Hypothalamus (tissue), 51 donors: Measurements from ENCODE around the gene IFT74.
A peak's percentile ranks its signal among the peaks of the same experiment; 100 is the strongest.

Experiments
- DNase-seq, 51 donors: peaks; one replicate each; lab custom pipeline; 2025; lab: John Stamatoyannopoulos, UW

IFT74 gene

GRCh38 chr9:26973989-26974388, 17.8 kb downstream of the IFT74 start:
- no peak for DNase-seq

- DNase-seq, result no peak
Observed at GRCh38 chr9:26974927-26975326, 18.7 kb downstream of the IFT74 start.

GRCh38 chr9:26975728-26976707, 19.8 kb downstream of the IFT74 start:
- peak in 2 of 51 donors; percentile 0 to 1 for DNase-seq

- no peak for DNase-seq
Observed at GRCh38 chr9:26983340-26983739, 27.1 kb downstream of the IFT74 start.

- DNase-seq, result no peak
Observed at GRCh38 chr9:26995810-26996209, 39.6 kb downstream of the IFT74 start.

GRCh38 chr9:27003426-27004077, 47.3 kb downstream of the IFT74 start:
- no peak for DNase-seq

- no peak for DNase-seq
Observed at GRCh38 chr9:27005491-27005890, 49.3 kb downstream of the IFT74 start, which contains the start of gene LRRC19. TSS of gene LRRC19 (minus strand) at chr9:27005672. CDS start at chr9:26999694, 5,978 bp downstream.

GRCh38 chr9:27019589-27019988, 63.4 kb downstream of the IFT74 start:
- no peak for DNase-seq

- DNase-seq, result no peak
Observed at GRCh38 chr9:27022920-27023319, 66.7 kb downstream of the IFT74 start.

GRCh38 chr9:27029186-27029585, 73.0 kb downstream of the IFT74 start:
- no peak for DNase-seq

- peak in 30 of 51 donors; percentile 0 to 58 (median 6) for DNase-seq
Observed at GRCh38 chr9:27033815-27034403, 77.7 kb downstream of the IFT74 start.

- DNase-seq, result no peak
Observed at GRCh38 chr9:27037499-27037898, 81.3 kb downstream of the IFT74 start.

- no peak for DNase-seq
Observed at GRCh38 chr9:27041746-27042145, 85.5 kb downstream of the IFT74 start.

GRCh38 chr9:27042476-27042875, 86.3 kb downstream of the IFT74 start:
- DNase-seq, result no peak

- DNase-seq, result no peak
Observed at GRCh38 chr9:27043176-27043575, 87.0 kb downstream of the IFT74 start.

- no peak for DNase-seq
Observed at GRCh38 chr9:27047136-27047535, 90.9 kb downstream of the IFT74 start.

GRCh38 chr9:27053369-27054022, 97.3 kb downstream of the IFT74 start:
- DNase-seq, result no peak

- DNase-seq, result no peak
Observed at GRCh38 chr9:27054125-27054524, 97.9 kb downstream of the IFT74 start.

- no peak for DNase-seq
Observed at GRCh38 chr9:27054841-27055240, 98.6 kb downstream of the IFT74 start.

- DNase-seq, result no peak
Observed at GRCh38 chr9:27059412-27059811, 103.2 kb downstream of the IFT74 start.

GRCh38 chr9:27059907-27060306, 103.7 kb downstream of the IFT74 start:
- no peak for DNase-seq
